NCI-H1048 (cell line): ENCODE measurements around the gene PRSS56.

Experiments
- DNase-seq: peaks from one replicate; lab custom pipeline; 2025; lab: John Stamatoyannopoulos, UW

PRSS56 gene

GRCh38 chr2:232486558-232487384 is 33.4 kb upstream of the PRSS56 start:
- no peak for DNase-seq

GRCh38 chr2:232487385-232488096 is 32.6 kb upstream of the PRSS56 start, which contains the start of gene ECEL1:
Gene ECEL1 (minus strand): TSS chr2:232487834. CDS start chr2:232486653, 1,181 bp downstream.
- DNase-seq, result no peak

- DNase-seq, result no peak
Measured at GRCh38 chr2:232488097-232488711, 32.0 kb upstream of the PRSS56 start.

GRCh38 chr2:232488721-232489300 is 31.4 kb upstream of the PRSS56 start:
- no peak for DNase-seq

- no peak for DNase-seq
Measured at GRCh38 chr2:232489516-232490220, 30.5 kb upstream of the PRSS56 start.

- DNase-seq, result no peak
Measured at GRCh38 chr2:232490221-232491138, 29.7 kb upstream of the PRSS56 start.

GRCh38 chr2:232491139-232491780 is 28.9 kb upstream of the PRSS56 start:
- DNase-seq, result no peak

- DNase-seq, result no peak
Measured at GRCh38 chr2:232492236-232492848, 27.8 kb upstream of the PRSS56 start.

GRCh38 chr2:232492963-232493700 is 27.1 kb upstream of the PRSS56 start:
- no peak for DNase-seq

GRCh38 chr2:232493701-232494474 is 26.3 kb upstream of the PRSS56 start:
- no peak for DNase-seq

GRCh38 chr2:232494542-232494941 is 25.6 kb upstream of the PRSS56 start:
- DNase-seq, result no peak

GRCh38 chr2:232495292-232495691 is 24.9 kb upstream of the PRSS56 start:
- DNase-seq, result no peak

GRCh38 chr2:232496501-232497270 is 23.5 kb upstream of the PRSS56 start:
- no peak for DNase-seq

- no peak for DNase-seq
Measured at GRCh38 chr2:232497348-232497747, 22.8 kb upstream of the PRSS56 start.

- no peak for DNase-seq
Measured at GRCh38 chr2:232498452-232498851, 21.7 kb upstream of the PRSS56 start.

- no peak for DNase-seq
Measured at GRCh38 chr2:232501331-232501771, 18.8 kb upstream of the PRSS56 start.

- no peak for DNase-seq
Measured at GRCh38 chr2:232501794-232502390, 18.3 kb upstream of the PRSS56 start.
